Progenitor cell of endocrine pancreas (in vitro differentiated cells): ENCODE measurements around the gene CDH9. TPM values are rescaled to one million over a fixed set of nuclear protein-coding genes. Genes with fewer than 3 reads are reported as not detected.

Experiments used
- DNase-seq: peaks from one replicate; pipeline ENCODE4 v3.0.0; 2021; ENCODE audit warnings: low spot score; ENCODE audit not compliant: unreplicated experiment
- H3K27ac Mint-ChIP-seq: 2 replicates; pipeline ENCODE4 v1.8.0; 2021; ENCODE audit warnings: mild to moderate bottlenecking, moderate library complexity, mixed read lengths
- H3K27me3 Mint-ChIP-seq: 2 replicates; pipeline ENCODE4 v1.8.0; 2021; ENCODE audit warnings: mixed read lengths
- H3K36me3 Mint-ChIP-seq: 2 replicates; pipeline ENCODE4 v1.8.0; 2022; ENCODE audit warnings: mixed read lengths; ENCODE audit not compliant: insufficient read depth
- H3K4me1 Mint-ChIP-seq: 2 replicates; pipeline ENCODE4 v1.8.0; 2021; ENCODE audit warnings: low read depth, mixed read lengths
- H3K4me3 Mint-ChIP-seq: 2 replicates; pipeline ENCODE4 v1.8.0; 2021; ENCODE audit warnings: low read depth, mild to moderate bottlenecking, moderate library complexity, mixed read lengths
- H3K9me3 Mint-ChIP-seq: 2 replicates; pipeline ENCODE4 v1.8.0; 2021; ENCODE audit warnings: low read depth, mixed read lengths
- total RNA-seq: library from RNA; stranded (reverse); gene quantifications from 2 replicates; pipeline ENCODE4 v1.2.1, GENCODE V29; 2021
- TF ChIP-seq, protein P1 (sequence below): fragments of 200-600 bp; sonication (generic); IDR thresholded peaks from one replicate; pipeline ENCODE4 v1.5.0; 2021; ENCODE audit warnings: antibody characterized with exemption, mild to moderate bottlenecking; ENCODE audit not compliant: unreplicated experiment

The CDH9 gene
- total RNA-seq, 1 donor from 2014 or later = not detected

DNA sequence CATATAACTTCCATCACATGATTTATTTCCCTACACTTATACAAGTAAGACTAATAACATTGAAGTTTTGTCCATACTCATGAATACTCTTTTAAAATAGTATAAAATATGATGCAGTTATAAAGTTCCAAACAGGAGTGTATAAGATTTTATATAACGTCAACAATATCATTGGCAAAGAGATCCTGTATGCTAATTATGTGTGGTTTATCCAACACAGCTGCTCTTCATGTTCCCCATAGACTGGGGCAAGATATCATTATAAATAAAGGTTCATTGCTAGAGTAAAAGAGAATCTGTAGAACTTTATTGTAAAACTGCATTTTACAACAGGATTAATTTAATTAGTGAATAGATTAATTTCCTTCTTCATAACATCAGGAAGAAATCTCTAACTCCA lies 16.9 kb downstream of the CDH9 start:
- no peak overlapping the region for H3K27ac Mint-ChIP-seq
- H3K36me3 Mint-ChIP-seq = no peaks in the 10 kb centered on the region
- no peaks in the 10 kb centered on the region for H3K27me3 Mint-ChIP-seq
- TF ChIP-seq, protein P1, sequence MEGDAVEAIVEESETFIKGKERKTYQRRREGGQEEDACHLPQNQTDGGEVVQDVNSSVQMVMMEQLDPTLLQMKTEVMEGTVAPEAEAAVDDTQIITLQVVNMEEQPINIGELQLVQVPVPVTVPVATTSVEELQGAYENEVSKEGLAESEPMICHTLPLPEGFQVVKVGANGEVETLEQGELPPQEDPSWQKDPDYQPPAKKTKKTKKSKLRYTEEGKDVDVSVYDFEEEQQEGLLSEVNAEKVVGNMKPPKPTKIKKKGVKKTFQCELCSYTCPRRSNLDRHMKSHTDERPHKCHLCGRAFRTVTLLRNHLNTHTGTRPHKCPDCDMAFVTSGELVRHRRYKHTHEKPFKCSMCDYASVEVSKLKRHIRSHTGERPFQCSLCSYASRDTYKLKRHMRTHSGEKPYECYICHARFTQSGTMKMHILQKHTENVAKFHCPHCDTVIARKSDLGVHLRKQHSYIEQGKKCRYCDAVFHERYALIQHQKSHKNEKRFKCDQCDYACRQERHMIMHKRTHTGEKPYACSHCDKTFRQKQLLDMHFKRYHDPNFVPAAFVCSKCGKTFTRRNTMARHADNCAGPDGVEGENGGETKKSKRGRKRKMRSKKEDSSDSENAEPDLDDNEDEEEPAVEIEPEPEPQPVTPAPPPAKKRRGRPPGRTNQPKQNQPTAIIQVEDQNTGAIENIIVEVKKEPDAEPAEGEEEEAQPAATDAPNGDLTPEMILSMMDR = no peak
- H3K4me1 Mint-ChIP-seq = peaks cover 4% of the 10 kb centered on the region
- no peaks in the 10 kb centered on the region for H3K9me3 Mint-ChIP-seq
- no peak for DNase-seq
- H3K4me3 Mint-ChIP-seq = no peak overlapping the region

DNA sequence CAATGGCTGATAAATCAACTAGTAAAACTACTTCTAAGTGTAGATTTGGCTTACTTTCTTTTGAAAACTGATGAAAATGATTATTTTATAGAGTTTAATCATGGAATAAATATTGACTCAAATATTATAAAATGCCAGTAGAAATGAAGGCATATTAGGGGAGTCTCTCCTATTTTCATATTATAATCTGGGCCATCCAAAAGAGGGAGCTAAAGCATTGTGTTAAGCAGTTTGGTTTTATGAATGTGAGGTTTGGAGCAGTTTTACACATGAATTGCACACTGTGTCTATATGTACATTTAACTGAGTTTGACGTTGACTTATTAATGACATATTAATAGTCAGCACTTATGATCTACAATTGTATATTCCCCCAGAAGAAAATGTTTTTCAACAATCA lies 17.4 kb downstream of the CDH9 start:
- H3K4me1 Mint-ChIP-seq = peaks cover 5% of the 10 kb centered on the region
- H3K36me3 Mint-ChIP-seq = no peaks in the 10 kb centered on the region
- no peaks in the 10 kb centered on the region for H3K9me3 Mint-ChIP-seq
- no peaks in the 10 kb centered on the region for H3K27me3 Mint-ChIP-seq
- H3K27ac Mint-ChIP-seq = no peak overlapping the region
- no peak for DNase-seq
- no peak overlapping the region for H3K4me3 Mint-ChIP-seq
- TF ChIP-seq, protein P1 = peak; percentile 36

DNA sequence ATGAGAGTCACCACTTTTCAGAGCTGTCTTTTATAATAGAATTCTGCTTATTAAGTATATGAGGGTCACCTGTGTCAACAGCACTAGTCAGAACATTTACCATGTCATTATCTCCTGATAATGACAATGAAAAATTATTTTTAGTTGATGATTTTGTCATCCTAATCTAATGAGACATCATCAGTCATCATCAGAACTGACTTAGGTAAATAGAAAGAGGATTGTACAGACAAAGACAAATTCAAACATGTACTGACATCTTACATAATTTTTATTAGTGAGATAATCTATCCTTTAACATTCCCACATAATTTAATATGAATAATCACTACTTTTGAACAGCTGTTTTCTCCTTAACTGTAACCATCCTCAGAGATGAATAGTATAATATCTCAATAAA lies 22.6 kb downstream of the CDH9 start:
- H3K9me3 Mint-ChIP-seq = peaks cover 3% of the 10 kb centered on the region
- H3K36me3 Mint-ChIP-seq = no peaks in the 10 kb centered on the region
- H3K4me1 Mint-ChIP-seq = peaks cover 9% of the 10 kb centered on the region
- no peak overlapping the region for H3K27ac Mint-ChIP-seq
- no peaks in the 10 kb centered on the region for H3K27me3 Mint-ChIP-seq
- no peak for DNase-seq
- H3K4me3 Mint-ChIP-seq = no peak overlapping the region
- TF ChIP-seq, protein P1 = no peak

DNA sequence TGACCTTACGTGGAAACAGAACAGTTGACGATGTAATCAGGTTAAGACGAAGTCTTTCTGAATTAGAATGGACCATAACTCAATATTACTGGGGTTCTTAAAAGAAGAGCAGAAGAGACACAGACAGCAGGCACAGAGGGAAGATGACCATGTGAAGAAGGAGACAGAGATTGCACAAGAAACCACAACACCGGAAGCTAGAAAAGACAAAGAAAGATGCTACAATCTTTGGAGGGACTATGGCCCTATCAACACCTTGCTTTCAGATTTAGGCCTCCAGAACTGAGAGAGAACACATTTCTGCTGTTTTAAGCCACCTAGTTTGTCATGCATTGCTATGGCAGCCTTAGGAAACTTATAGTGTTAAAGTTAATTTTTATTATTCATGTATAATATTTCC lies 27.1 kb downstream of the CDH9 start:
- no peak overlapping the region for H3K27ac Mint-ChIP-seq
- no peaks in the 10 kb centered on the region for H3K36me3 Mint-ChIP-seq
- H3K4me1 Mint-ChIP-seq = peaks cover 5% of the 10 kb centered on the region
- no peak overlapping the region for H3K4me3 Mint-ChIP-seq
- H3K9me3 Mint-ChIP-seq = peaks cover 3% of the 10 kb centered on the region
- no peaks in the 10 kb centered on the region for H3K27me3 Mint-ChIP-seq
- TF ChIP-seq, protein P1 = no peak
- DNase-seq = no peak

DNA sequence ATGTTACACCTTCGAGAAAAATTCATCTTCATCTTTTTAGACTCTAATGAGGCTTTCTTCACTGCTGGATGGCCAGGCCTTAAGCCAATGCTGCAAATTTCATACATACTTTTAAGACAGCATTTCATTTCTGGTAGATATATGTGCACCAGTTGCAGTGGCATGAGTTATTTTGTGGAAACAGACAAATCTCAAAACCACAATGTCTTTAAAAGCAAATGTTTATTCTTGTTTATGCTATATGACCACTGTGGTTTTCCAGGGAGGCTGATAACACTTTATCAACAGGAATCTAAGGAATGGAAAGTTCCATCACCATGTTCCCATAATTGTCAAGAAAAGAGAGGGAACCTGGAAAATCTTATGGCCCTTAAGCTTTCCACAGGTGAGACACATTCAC lies 27.7 kb downstream of the CDH9 start:
- H3K27ac Mint-ChIP-seq = no peak overlapping the region
- DNase-seq = no peak
- peaks cover 3% of the 10 kb centered on the region for H3K9me3 Mint-ChIP-seq
- H3K36me3 Mint-ChIP-seq = no peaks in the 10 kb centered on the region
- peaks cover under 1% of the 10 kb centered on the region for H3K4me1 Mint-ChIP-seq
- no peak overlapping the region for H3K4me3 Mint-ChIP-seq
- H3K27me3 Mint-ChIP-seq = no peaks in the 10 kb centered on the region
- TF ChIP-seq, protein P1 = no peak
